GM19328 (cell line): ENCODE data around the gene CPNE6.

Source experiments
- ATAC-seq: cut with Tn5 transposase; IDR thresholded peaks from one replicate; pipeline ENCODE4 v1.9.1; 2021; ENCODE audit warnings: mild to moderate bottlenecking, moderate library complexity; ENCODE audit not compliant: unreplicated experiment

The CPNE6 gene

GRCh38 chr14:24126939-24127338 is 55.6 kb downstream of the CPNE6 start:
- ATAC-seq = no peak

GRCh38 chr14:24127673-24128072 is 56.3 kb downstream of the CPNE6 start:
- no peak for ATAC-seq
